ENCODE results near the gene POLR3B.

Gene POLR3B

DNA sequence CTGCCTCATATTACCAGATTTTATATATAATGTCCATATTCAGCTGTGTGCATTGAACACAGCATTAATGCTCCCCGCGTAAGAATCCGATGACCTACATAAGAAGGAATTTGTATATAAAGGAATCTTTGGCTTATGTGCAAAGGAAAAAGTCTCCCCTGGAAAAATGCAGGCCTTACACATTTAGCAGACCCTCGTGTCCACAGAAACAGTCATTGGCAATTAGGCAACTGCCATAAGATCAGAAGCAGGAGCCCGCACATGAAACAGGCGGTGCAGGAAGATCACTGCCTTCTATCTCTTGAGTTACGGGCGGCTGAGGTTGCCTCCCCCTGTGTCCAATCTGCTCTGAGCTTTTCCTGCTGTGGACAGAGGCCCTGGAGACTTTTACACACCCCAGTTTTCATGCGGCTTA is 162.1 kb downstream of the POLR3B start:
- Mint-ChIP-seq H3K4me1 (ENCODE audit: low read depth in 2 of 2) (no peaks in the 10 kb centered on the region), H3K27me3 (peaks cover 33 to 36% of the 10 kb centered on the region in 2 donors), H3K36me3 (ENCODE audit: insufficient read depth) (no peaks in the 10 kb centered on the region), H3K4me3 (no peak overlapping the region), H3K27ac (no peak overlapping the region), H3K9me3 (no peaks in the 10 kb centered on the region)
- no peak for DNase-seq
- ATAC-seq (replicated peaks): no peak

DNA sequence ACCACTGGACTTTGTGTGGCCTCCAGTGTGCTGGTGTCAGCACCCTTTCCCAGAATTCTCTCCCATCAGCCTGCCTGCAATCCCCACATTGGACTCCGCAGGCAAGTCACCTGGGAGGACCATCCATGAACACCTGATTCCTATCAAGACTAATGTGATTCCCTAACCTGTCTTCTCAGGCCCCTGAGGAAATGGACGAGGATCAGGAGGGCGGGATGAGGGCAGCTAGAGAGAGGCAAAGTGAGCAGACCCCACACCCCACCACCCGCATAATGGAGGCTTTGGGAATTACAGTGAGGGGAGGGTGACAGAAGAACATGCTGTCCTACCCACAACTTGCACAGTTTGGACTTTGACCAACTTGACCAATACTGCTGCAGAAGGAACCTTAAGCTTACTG is 164.4 kb downstream of the POLR3B start:
- Mint-ChIP-seq H3K9me3 (no peaks in the 10 kb centered on the region), H3K36me3 (ENCODE audit: insufficient read depth) (no peaks in the 10 kb centered on the region), H3K4me1 (ENCODE audit: low read depth in 2 of 2) (no peaks in the 10 kb centered on the region), H3K27me3 (peaks cover 34 to 36% of the 10 kb centered on the region in 2 donors), H3K4me3 (no peak overlapping the region), H3K27ac (no peak overlapping the region)
- DNase-seq (no peak), ATAC-seq (replicated peaks) (no peak)

DNA sequence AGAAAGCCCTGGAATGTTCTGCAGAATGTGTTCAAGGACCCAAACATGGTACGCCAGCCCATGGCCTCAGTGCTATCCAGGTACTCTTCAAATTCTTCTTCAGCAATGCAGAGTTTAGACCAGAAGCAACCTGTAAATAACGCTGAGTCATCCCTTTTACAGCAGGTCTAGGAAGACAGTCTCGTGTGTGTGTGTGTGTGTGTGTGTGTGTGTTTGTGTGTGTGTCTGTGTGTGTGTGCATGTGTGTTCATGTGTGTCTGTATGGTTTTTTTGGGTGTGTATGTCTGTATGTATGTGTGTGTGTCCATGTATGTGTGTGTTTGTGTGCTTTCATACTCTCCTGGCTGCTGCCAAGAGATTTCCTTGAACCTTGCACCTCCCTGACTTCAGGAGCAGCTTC is 165.2 kb downstream of the POLR3B start:
- Mint-ChIP-seq H3K9me3 (no peaks in the 10 kb centered on the region), H3K27ac (no peak overlapping the region), H3K27me3 (peaks cover 38 to 42% of the 10 kb centered on the region in 2 donors), H3K36me3 (ENCODE audit: insufficient read depth) (no peaks in the 10 kb centered on the region), H3K4me1 (ENCODE audit: low read depth in 2 of 2) (no peaks in the 10 kb centered on the region), H3K4me3 (no peak overlapping the region)
- DNase-seq (no peak), ATAC-seq (replicated peaks) (no peak)

DNA sequence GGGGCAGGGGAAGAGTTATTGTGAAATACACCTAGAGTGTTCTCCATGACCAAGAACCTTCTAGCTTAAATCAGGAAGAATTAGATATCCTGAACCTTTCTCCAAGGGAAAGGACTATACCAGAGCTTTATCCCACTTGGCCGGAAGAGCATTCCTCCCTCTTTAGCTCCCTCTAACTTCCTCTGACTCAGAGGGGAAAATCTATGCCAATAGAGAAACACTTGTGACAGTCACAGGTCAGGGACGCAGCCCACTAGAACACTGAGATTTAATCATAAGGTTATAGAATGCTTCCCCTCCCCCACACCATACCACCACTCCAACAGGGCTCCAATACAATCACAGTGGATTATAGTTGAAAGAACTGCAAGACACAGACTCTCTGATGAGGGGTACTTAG is 169.8 kb downstream of the POLR3B start:
- Mint-ChIP-seq H3K4me3 (no peak overlapping the region), H3K4me1 (ENCODE audit: low read depth in 2 of 2) (no peaks in the 10 kb centered on the region), H3K9me3 (no peaks in the 10 kb centered on the region), H3K36me3 (ENCODE audit: insufficient read depth) (peaks cover 2% of the 10 kb centered on the region), H3K27ac (no peak overlapping the region), H3K27me3 (peaks cover 30 to 32% of the 10 kb centered on the region in 2 donors)
- no peak for ATAC-seq (replicated peaks)
- no peak for DNase-seq

DNA sequence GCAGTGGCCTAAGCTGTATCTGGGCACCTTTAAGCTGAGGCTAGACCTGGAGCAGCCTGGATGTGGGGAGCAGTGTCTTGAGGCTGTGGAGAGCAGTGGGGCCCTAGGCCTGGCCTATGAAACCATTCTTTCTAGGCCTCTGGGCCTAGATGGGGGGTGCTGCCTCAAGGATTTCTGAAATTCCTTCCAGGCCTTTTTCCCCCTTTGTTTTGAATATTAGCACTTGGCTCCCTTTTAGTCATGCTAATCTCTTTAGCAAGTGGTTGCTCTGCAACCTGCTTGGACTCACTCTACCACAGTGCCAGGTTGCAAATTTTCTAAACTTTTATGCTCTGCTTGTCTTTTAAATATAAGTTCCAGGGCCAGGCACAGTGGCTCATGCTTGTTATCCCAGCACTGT is 183.7 kb downstream of the POLR3B start:
- Mint-ChIP-seq H3K4me1 (ENCODE audit: low read depth in 2 of 2) (no peaks in the 10 kb centered on the region), H3K27ac (no peak overlapping the region), H3K27me3 (peaks cover 4 to 12% of the 10 kb centered on the region in 2 donors), H3K4me3 (no peak overlapping the region), H3K9me3 (peaks cover 0 to 2% of the 10 kb centered on the region in 2 donors), H3K36me3 (ENCODE audit: insufficient read depth) (no peaks in the 10 kb centered on the region)
- no peak for DNase-seq
- no peak for ATAC-seq (replicated peaks)

DNA sequence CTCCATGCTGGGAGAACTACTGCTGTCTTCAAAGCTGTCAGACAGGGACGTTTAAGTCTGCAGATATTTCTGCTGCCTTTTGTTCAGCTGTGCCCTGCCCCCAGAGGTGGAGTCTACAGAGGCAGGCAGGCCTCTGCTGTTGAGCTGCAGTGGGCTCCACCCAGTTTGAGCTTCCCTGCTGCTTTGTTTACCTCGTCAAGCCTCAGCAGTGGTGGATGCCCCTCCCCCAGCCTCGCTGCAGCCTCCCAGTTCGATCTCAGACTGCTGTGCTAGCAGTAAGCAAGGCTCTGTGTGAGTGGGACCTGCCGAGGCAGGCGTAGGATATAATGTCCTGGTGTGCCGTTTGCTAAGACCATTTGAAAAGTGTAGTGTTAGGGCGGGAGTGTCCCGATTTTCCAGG is 193.9 kb downstream of the POLR3B start:
- Mint-ChIP-seq H3K4me3 (no peak overlapping the region), H3K27me3 (peaks cover 47 to 50% of the 10 kb centered on the region in 2 donors), H3K27ac (no peak overlapping the region), H3K9me3 (peaks cover 0 to 8% of the 10 kb centered on the region in 2 donors), H3K36me3 (ENCODE audit: insufficient read depth) (no peaks in the 10 kb centered on the region), H3K4me1 (ENCODE audit: low read depth in 2 of 2) (no peaks in the 10 kb centered on the region)
- DNase-seq (no peak), ATAC-seq (replicated peaks) (no peak)

DNA sequence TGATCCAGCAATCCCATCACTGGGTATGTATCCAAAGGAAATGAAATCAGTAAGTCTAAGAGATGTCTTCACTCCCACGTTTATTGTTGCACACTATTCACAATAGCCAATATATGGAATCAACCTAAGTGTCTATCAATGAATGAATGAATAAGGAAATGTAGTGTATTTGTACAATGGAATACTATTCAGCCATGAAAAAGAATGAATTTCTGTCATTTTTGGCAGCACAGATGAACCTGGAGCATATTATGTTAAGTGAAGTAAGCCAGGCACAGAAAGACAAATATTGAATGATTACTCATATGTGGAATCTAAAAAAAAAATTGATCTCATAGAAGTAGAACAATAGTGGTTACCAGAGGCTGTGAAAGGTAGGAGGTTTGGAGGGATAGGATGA is 194.7 kb downstream of the POLR3B start:
- Mint-ChIP-seq H3K36me3 (ENCODE audit: insufficient read depth) (no peaks in the 10 kb centered on the region), H3K4me3 (no peak overlapping the region), H3K27ac (no peak overlapping the region), H3K9me3 (peaks cover 0 to 8% of the 10 kb centered on the region in 2 donors), H3K27me3 (peaks cover 50 to 54% of the 10 kb centered on the region in 2 donors), H3K4me1 (ENCODE audit: low read depth in 2 of 2) (no peaks in the 10 kb centered on the region)
- DNase-seq: no peak
- no peak for ATAC-seq (replicated peaks)

Data from effector memory CD8-positive, alpha-beta T cell (primary cell).